ENCODE data around the gene SORCS1. TPM values are rescaled to one million over a fixed set of nuclear protein-coding genes. Genes with fewer than 3 reads are reported as not detected.

Gene SORCS1
- total RNA-seq, 2 experiments from 2014 or later: not detected

DNA sequence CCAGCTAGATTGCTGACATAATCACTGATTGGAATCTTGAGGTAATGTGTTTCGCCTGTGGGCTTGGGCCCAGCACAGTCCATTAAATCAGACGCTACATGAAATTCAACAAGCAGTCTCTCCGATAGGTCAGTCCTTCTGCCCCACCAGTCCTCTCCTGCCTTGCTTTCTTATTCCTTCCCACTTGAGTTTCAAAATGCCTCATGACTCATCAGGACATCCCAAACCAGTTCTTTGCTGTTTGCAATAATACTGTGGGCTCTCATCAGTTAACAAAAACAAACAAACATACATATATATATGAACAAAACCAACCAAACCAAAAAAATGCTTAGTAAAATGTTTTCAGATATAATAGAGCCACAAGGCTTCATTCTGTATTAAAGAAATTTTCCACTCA is 599.0 kb downstream of the SORCS1 start:
- Mint-ChIP-seq H3K4me3 (no peak overlapping the region), H3K4me1 (ENCODE audit: low read depth) (no peaks in the 10 kb centered on the region), H3K27me3 (no peaks in the 10 kb centered on the region), H3K36me3 (ENCODE audit: low read depth) (no peaks in the 10 kb centered on the region), H3K9me3 (no peaks in the 10 kb centered on the region), H3K27ac (no peak overlapping the region)
- no peaks in the 10 kb centered on the region for H3K9me3 ChIP-seq (ENCODE audit: control insufficient read depth in 1 of 2, insufficient read depth in 1 of 2, low read length in 2 of 2)
- intact Hi-C loops (cut with DNase I, micrococcal nuclease): no loop called here
- ATAC-seq (ENCODE audit: poor library complexity): no peak
- H3K4me3 ChIP-seq (ENCODE audit: low read length): no peak overlapping the region
- no peak for DNase-seq
- H3K27me3 ChIP-seq (ENCODE audit: control insufficient read depth in 1 of 2, insufficient read depth in 2 of 2, low read length in 2 of 2): no peaks in the 10 kb centered on the region
- H3K4me1 ChIP-seq (ENCODE audit: insufficient read depth, low read length): no peaks in the 10 kb centered on the region
- no peak overlapping the region for H3K27ac ChIP-seq (ENCODE audit: low read depth in 1 of 2, low read length in 2 of 2)
- TF ChIP-seq, protein P1, sequence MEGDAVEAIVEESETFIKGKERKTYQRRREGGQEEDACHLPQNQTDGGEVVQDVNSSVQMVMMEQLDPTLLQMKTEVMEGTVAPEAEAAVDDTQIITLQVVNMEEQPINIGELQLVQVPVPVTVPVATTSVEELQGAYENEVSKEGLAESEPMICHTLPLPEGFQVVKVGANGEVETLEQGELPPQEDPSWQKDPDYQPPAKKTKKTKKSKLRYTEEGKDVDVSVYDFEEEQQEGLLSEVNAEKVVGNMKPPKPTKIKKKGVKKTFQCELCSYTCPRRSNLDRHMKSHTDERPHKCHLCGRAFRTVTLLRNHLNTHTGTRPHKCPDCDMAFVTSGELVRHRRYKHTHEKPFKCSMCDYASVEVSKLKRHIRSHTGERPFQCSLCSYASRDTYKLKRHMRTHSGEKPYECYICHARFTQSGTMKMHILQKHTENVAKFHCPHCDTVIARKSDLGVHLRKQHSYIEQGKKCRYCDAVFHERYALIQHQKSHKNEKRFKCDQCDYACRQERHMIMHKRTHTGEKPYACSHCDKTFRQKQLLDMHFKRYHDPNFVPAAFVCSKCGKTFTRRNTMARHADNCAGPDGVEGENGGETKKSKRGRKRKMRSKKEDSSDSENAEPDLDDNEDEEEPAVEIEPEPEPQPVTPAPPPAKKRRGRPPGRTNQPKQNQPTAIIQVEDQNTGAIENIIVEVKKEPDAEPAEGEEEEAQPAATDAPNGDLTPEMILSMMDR (IDR thresholded peaks at IDR 0.05): no peak
- H3K36me3 ChIP-seq (ENCODE audit: insufficient read depth, low read length): no peaks in the 10 kb centered on the region
- CTCF ChIA-PET: no interaction called here
- POLR2A ChIA-PET: no interaction called here

GRCh38 chr10:106563384-106563783 is 601.1 kb downstream of the SORCS1 start:
- Mint-ChIP-seq H3K4me1 (ENCODE audit: low read depth) (no peaks in the 10 kb centered on the region), H3K36me3 (ENCODE audit: low read depth) (no peaks in the 10 kb centered on the region), H3K4me3 (no peak overlapping the region), H3K9me3 (no peaks in the 10 kb centered on the region), H3K27ac (no peak overlapping the region), H3K27me3 (no peaks in the 10 kb centered on the region)
- Histone ChIP-seq H3K9me3 (ENCODE audit: control insufficient read depth in 1 of 2, insufficient read depth in 1 of 2, low read length in 2 of 2) (peaks cover 0 to 5% of the 10 kb centered on the region in 2 experiments), H3K36me3 (ENCODE audit: insufficient read depth, low read length) (no peaks in the 10 kb centered on the region), H3K27me3 (ENCODE audit: control insufficient read depth in 1 of 2, insufficient read depth in 2 of 2, low read length in 2 of 2) (no peaks in the 10 kb centered on the region), H3K4me1 (ENCODE audit: insufficient read depth, low read length) (no peaks in the 10 kb centered on the region), H3K27ac (ENCODE audit: low read depth in 1 of 2, low read length in 2 of 2) (no peak overlapping the region), H3K4me3 (ENCODE audit: low read length) (no peak overlapping the region)
- ATAC-seq (ENCODE audit: poor library complexity) (no peak), DNase-seq (no peak)
- TF ChIP-seq, protein P1 (IDR thresholded peaks at IDR 0.05): no peak
- POLR2A ChIA-PET: no interaction called here
- CTCF ChIA-PET: no interaction called here
- intact Hi-C loops (cut with DNase I, micrococcal nuclease): no loop called here

DNA sequence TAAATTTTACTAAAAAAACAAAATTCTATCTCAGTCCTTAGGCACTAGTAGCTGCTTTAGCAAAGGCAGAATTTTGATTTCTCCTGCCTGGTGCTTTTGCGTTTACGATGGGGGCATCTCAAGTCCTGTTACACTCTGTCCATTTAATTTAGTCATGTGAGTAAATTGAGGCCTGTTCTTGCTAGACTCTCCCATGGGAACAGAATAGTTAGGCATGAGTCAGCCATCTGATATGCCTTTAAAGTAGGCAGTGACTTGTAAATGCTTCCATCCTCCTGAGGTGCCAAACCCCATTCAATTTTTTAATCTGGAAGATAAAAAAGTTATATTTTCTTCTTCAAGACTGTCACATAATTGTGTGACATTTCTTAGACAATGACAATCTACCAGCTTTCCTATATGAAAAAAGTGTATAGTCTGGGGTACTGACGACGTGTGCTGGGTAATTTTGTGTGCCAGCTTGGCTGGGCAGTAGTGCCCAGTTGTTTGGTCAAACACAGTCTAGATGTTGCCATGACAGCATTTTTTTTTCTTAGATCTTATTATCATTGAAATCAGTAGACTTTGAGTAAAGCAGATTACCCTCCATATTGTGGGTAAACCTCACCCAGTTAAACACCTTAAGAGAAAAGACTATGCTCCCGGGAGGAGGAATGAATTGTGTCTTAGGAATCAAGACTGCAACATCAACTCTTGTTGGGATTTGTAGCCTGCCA is 603.4 kb downstream of the SORCS1 start:
- DNase-seq (no peak), ATAC-seq (ENCODE audit: poor library complexity) (no peak)
- H3K9me3 ChIP-seq (ENCODE audit: control insufficient read depth in 1 of 2, insufficient read depth in 1 of 2, low read length in 2 of 2): peaks cover 0 to 8% of the 10 kb centered on the region in 2 experiments
- Mint-ChIP-seq H3K27me3 (no peaks in the 10 kb centered on the region), H3K4me1 (ENCODE audit: low read depth) (no peaks in the 10 kb centered on the region), H3K9me3 (no peaks in the 10 kb centered on the region), H3K4me3 (no peak overlapping the region), H3K27ac (no peak overlapping the region), H3K36me3 (ENCODE audit: low read depth) (no peaks in the 10 kb centered on the region)
- CTCF ChIA-PET: no interaction called here
- POLR2A ChIA-PET: no interaction called here
- no peaks in the 10 kb centered on the region for H3K36me3 ChIP-seq (ENCODE audit: insufficient read depth, low read length)
- H3K27me3 ChIP-seq (ENCODE audit: control insufficient read depth in 1 of 2, insufficient read depth in 2 of 2, low read length in 2 of 2): no peaks in the 10 kb centered on the region
- TF ChIP-seq, protein P1 (IDR thresholded peaks at IDR 0.05): no peak
- no peaks in the 10 kb centered on the region for H3K4me1 ChIP-seq (ENCODE audit: insufficient read depth, low read length)
- no peak overlapping the region for H3K27ac ChIP-seq (ENCODE audit: low read depth in 1 of 2, low read length in 2 of 2)
- intact Hi-C loops (cut with DNase I, micrococcal nuclease): no loop called here
- H3K4me3 ChIP-seq (ENCODE audit: low read length): no peak overlapping the region

Data from CD4-positive, alpha-beta T cell (primary cell).